ENCODE measurements around the gene KCNJ15.

DNA sequence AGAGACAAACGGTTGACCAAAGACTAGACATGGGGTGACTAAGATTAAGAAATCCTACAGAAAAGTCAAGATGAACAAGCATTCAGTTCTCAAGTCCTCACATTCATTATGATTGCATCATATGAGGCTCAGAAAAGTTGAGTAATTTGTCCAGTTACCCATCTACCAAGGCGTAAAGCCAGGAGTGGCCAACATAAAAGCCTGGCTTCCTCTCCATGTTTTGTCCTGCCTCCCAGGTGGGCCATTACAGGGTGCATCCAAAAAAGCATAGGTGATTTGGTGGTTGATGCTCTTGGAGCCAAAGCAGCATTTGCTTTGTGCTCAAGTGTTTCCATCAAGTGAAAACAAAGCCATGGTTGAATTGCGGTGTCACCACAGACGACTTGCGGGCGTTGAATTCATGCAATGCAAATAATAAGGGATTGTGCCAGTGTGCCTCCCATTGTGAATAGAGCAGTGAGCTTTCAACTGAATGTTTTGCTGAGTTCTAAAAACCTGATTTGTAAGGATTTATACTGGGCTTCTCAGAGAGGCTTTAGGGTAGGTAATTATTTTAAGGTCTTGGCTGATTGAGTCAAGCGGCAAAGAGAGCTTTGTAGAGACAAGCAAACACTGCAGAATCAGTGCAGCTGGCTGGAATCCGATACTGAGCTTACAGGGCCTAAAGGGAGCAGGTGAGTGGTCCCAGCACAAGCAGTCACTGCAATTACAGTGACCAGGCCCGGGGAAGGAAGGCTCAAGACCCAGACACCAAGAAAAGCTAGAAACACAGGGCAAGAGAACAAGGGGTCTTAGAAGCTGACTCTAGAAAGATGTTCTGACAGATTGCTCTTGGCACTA, 54.1 kb downstream of the KCNJ15 start:
- TF ChIP-seq POLR2A (IDR thresholded peaks at IDR 0.05; ENCODE audit: low read depth, low read length) (no peak), TAF1 (IDR thresholded peaks at IDR 0.05; ENCODE audit: low read depth, low read length) (no peak), POU2F2 (IDR thresholded peaks at IDR 0.05; ENCODE audit: low read depth, low read length) (no peak)

Measured in GM12891 (cell line).